Measurements from ENCODE around the gene AAK1. TPM values are rescaled to one million over a fixed set of nuclear protein-coding genes. Genes with fewer than 3 reads are reported as not detected.

AAK1 gene
- total RNA-seq, 3 donors from 2014 or later, result 62.4 to 68.4 (median 66.2) TPM

DNA sequence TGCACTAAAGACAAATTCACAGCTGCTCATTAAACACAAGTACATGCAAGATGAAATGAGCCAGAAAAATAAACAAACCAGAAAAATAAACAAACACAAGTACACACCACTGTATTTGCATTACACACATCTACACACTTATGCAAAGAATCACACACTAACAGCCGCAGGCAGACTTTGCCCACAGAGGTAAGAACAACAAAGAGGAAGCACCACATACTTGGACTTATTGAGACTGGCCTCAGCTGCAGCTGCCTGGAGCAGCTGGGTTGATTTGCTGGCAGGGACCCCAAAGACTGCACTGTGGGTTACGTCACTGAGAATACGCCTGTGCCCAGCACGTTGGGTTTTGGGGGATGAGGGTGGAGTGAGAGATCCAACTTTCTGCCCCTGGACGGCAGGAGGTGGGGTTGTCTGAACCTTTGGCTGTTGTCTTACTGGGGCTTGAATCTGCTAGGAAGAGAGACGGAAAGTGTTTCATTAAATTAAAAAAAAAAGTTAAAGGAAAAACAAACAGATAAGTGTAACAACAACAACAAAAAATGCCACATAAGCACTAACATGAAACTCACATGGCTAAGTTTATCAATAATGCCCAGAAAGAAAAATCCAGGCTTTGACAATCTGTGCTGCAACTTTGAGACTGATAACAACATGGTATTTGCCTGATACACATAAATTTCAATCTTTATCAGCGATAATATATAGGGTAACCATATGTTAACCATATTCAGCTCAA is 134.4 kb downstream of the AAK1 start:
- peaks cover 6% of the 10 kb centered on the region for H3K4me1 ChIP-seq (ENCODE audit: low read depth)
- TF ChIP-seq, protein P1, sequence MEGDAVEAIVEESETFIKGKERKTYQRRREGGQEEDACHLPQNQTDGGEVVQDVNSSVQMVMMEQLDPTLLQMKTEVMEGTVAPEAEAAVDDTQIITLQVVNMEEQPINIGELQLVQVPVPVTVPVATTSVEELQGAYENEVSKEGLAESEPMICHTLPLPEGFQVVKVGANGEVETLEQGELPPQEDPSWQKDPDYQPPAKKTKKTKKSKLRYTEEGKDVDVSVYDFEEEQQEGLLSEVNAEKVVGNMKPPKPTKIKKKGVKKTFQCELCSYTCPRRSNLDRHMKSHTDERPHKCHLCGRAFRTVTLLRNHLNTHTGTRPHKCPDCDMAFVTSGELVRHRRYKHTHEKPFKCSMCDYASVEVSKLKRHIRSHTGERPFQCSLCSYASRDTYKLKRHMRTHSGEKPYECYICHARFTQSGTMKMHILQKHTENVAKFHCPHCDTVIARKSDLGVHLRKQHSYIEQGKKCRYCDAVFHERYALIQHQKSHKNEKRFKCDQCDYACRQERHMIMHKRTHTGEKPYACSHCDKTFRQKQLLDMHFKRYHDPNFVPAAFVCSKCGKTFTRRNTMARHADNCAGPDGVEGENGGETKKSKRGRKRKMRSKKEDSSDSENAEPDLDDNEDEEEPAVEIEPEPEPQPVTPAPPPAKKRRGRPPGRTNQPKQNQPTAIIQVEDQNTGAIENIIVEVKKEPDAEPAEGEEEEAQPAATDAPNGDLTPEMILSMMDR (IDR thresholded peaks at IDR 0.05), result no peak
- H3K4me3 ChIP-seq, result no peak overlapping the region
- H3K36me3 ChIP-seq (ENCODE audit: low read depth), result peaks cover 4% of the 10 kb centered on the region
- intact Hi-C loops (cut with DNase I, micrococcal nuclease), result no loop called here
- ATAC-seq (peak; percentile 94), DNase-seq (peak in 2 of 3 donors; percentile 32 to 49)
- no peaks in the 10 kb centered on the region for H3K9me3 ChIP-seq

DNA sequence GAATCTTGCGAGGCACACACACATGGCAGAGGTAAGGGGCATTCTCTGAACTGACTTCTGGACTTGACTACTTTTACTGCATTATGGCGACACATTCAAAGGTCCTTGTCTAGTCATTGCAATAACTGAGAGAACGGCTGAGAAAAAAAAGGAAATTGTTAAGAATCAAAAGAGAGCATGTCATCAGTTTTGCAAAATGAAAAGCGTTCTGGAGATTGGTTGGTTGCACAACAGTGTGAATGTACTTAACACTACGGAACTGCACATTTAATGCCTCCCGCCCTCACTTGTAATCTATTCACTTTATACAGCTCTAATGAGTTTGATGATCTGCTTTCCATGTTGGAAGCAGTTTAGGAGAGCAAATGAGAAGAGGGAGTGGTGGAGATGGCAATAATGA is 137.8 kb downstream of the AAK1 start:
- no peak overlapping the region for H3K4me3 ChIP-seq
- ATAC-seq (no peak), DNase-seq (no peak)
- TF ChIP-seq, protein P1 (IDR thresholded peaks at IDR 0.05), result no peak
- intact Hi-C loops (cut with DNase I, micrococcal nuclease), result no loop called here
- no peaks in the 10 kb centered on the region for H3K9me3 ChIP-seq
- no peaks in the 10 kb centered on the region for H3K36me3 ChIP-seq (ENCODE audit: low read depth)
- H3K4me1 ChIP-seq (ENCODE audit: low read depth), result peaks cover 6% of the 10 kb centered on the region

DNA sequence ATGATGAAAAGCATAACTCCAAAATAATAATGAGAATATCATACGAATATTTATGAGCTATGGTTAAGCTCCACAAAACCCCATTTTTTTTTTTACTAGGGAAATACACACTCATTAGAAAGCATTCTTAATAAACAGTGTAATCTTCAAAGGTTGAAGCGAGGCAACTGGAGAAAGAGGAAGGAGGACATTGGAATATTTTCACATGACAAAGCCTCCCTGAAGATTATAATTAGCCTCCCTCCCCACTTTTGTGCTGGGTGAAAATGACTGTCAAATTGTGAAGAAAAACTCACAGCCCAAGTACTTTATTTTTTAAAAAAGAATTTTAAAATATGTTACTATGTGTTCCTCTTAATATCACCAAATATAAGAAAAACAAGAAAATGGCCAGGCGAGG is 142.2 kb downstream of the AAK1 start:
- Histone ChIP-seq H3K9me3 (no peaks in the 10 kb centered on the region), H3K36me3 (ENCODE audit: low read depth) (no peaks in the 10 kb centered on the region), H3K4me3 (no peak overlapping the region), H3K4me1 (ENCODE audit: low read depth) (peaks cover 6% of the 10 kb centered on the region)
- TF ChIP-seq, protein P1 (IDR thresholded peaks at IDR 0.05), result no peak
- intact Hi-C loops (cut with DNase I, micrococcal nuclease), result no loop called here
- ATAC-seq, result no peak
- no peak for DNase-seq

DNA sequence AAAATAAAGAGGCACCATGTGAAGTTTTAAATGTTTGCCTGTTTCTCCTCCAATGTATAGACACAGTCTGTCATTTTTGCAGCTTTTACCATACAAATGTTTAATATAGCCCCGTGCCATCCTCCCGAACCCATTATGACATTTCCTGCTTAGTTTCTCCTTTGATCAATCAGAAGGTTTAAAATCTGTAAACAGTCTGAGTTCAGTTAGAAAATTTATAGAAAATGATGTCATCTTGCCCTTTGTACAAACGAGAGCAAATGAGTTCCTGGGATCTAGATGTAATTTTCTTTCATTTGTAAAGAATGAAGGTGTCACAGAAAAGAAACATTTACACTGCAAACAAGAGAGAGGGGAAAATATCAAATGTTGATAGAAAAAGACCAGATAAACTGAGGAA is 143.6 kb downstream of the AAK1 start:
- peaks cover 6% of the 10 kb centered on the region for H3K4me1 ChIP-seq (ENCODE audit: low read depth)
- ATAC-seq (peak; percentile 60), DNase-seq (no peak)
- intact Hi-C loops (cut with DNase I, micrococcal nuclease), result no loop called here
- H3K4me3 ChIP-seq, result no peak overlapping the region
- TF ChIP-seq, protein P1 (IDR thresholded peaks at IDR 0.05), result no peak
- no peaks in the 10 kb centered on the region for H3K36me3 ChIP-seq (ENCODE audit: low read depth)
- no peaks in the 10 kb centered on the region for H3K9me3 ChIP-seq

DNA sequence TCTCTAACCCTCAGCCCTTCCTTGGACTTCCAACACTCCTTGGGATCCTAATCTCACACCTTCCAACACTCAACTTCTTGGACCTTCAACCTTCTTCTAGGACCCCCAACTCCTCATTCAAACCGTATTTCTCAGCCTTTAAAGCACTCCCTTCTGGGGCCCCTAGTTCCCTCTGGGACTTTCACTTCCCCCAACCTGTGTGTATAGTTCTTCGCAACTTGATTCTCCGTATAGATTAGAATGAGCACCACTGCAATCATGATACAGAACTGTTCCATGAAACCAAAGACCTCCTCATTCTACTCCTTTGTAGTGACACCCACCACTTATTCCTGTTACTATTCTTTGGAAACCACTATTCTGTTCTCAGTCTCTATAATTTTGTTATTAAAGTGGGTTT is 144.3 kb downstream of the AAK1 start:
- TF ChIP-seq, protein P1 (IDR thresholded peaks at IDR 0.05), result no peak
- ATAC-seq (peak; percentile 37), DNase-seq (no peak)
- Histone ChIP-seq H3K36me3 (ENCODE audit: low read depth) (no peaks in the 10 kb centered on the region), H3K4me1 (ENCODE audit: low read depth) (peaks cover 6% of the 10 kb centered on the region), H3K4me3 (no peak overlapping the region), H3K9me3 (no peaks in the 10 kb centered on the region)
- intact Hi-C loops (cut with DNase I, micrococcal nuclease), result no loop called here
